CD4-positive, alpha-beta T cell treated with Interleukin-6 at 100 ng/mL for 8 hours (primary cell): Measurements from ENCODE around the gene TRIM9.

Experiments used
- DNase-seq: peaks from one replicate; pipeline ENCODE4 v3.0.0-alpha.2; 2020; ENCODE audit warnings: mixed read lengths, low spot score

TRIM9 gene

GRCh38 chr14:50935126-50936015 lies 159.5 kb downstream of the TRIM9 start:
- no peak for DNase-seq

DNA sequence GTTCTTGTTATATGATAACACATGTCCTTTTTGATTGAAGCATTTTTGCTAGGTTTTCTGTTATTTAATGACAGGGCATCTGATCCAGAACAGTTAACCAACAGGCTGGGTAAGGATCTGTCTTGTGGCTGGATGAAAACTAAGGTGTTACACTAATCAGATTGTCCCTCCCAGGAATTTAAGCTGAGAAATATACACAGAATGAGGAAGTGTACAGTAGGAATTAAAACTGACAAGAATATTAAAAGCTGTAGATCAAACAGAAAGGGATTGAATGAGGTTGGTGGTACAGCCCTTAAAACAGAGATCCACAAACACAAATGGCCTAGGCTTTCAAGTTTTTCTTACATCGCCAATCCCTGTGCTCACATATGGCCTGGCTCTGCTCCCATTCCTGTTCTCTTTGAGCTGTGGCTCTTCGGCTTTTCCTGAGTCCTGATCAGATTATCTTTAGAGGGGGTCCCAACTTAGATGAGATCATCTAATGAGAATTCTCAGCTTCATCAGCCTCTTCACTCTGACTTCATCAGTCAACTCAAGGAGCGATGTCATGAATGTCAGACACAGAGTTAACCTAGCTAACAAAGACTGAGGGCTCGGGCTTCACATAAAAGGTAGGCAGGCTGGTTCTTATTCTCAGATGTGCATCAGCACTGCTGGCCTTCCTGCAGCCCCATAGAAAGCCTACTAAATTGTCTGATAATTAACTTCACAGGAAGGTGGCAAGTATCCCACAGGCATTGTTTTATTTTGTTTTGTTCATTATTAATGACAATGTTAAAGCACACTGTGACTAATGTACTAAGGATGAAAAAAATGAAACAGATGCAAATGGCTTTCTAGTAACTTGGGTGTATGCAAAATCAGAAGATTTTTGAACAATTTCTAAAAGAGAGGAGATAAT lies 162.1 kb downstream of the TRIM9 start:
- DNase-seq, result no peak

DNA sequence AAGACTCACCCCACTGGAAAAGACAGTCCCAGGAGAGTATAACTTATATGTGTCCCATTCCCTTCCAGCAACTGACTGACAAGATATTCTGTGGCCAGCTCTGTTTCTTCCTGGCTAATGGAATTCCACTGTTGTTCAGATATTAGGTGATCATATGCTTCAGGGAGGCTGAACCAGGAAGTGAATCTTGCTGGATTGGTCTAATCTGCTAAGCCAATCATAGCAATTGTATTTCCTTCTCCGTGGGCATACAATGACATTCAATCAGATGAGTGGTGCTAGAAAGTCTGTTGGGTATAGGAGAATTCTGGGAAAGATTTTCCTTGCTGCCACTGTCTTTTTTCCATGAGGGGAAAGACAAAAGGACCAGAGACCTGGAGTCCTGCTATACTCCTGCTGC lies 162.7 kb downstream of the TRIM9 start:
- DNase-seq, result no peak

DNA sequence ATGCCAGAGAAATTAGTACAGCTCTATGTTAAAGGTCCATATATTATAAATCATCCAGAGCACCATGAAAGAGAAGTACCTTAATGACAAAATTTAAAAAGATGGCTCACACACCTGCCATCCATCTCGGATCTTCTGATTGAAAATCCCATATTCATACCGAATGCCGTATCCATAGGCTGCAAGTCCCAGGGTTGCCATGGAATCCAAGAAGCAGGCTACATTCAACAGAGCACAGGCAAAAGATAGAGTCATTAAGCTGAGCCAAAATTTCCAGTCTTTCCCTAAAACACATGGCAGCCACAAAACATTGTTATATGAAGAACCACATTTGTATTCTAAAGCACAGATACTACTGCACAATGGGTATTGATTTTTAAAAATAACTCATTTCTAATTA lies 163.3 kb downstream of the TRIM9 start:
- no peak for DNase-seq

- no peak for DNase-seq
Observed at GRCh38 chr14:50929506-50929905, 165.4 kb downstream of the TRIM9 start.

DNA sequence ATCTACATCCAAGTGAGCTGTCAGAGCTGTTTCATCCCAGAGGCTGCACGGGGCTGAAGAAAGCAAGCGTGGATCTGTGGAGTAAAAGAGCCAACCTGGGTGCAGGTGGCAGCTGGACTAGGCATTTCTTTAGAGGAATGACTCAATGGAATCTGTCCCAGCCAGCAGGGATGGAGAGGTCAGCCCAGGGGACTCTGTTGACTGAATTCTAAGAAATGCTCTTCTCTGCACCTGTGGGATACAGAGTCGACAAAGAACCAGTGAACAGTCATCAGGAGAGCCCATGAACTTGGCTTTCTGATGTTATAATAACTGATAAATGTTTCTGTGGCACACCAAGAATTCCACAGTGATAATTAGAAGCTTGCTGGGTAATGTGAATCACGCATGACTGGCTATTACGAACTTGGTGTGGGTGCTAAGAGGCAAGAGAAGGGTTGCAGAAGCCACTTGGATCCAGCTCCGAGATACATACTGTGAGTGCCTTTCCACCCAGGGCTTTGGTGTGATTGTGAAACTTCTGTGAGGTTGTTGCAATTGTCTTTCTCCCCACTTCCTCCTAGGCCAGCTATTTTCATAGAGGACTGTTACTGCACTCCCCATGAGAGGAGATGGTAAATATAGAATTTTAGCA lies 166.8 kb downstream of the TRIM9 start:
- no peak for DNase-seq

- no peak for DNase-seq
Observed at GRCh38 chr14:50926851-50927386, 168.0 kb downstream of the TRIM9 start.
